Sigmoid colon (tissue), 7 donors: ENCODE data around the gene TRPV4. TPM values are rescaled to one million over a fixed set of nuclear protein-coding genes. Genes with fewer than 3 reads are reported as not detected.

ENCODE experiments used
- DNase-seq: peaks from one replicate; pipeline ENCODE4 v3.0.0-alpha.2; 2019
- H3K27ac ChIP-seq, 4 donors: fragments of 200-600 bp; sonication (generic); one replicate each; pipeline ENCODE4 v1.5.1; 2016 to 2019; ENCODE audit warnings: mild to moderate bottlenecking in 1 of 4
- H3K27me3 ChIP-seq, 3 donors: fragments of 200-600 bp; sonication (generic); one replicate each; pipeline ENCODE4 v1.5.1; 2019; ENCODE audit warnings: mild to moderate bottlenecking in 1 of 3
- H3K36me3 ChIP-seq, 4 donors: fragments of 200-600 bp; sonication (generic); one replicate each; pipeline ENCODE4 v1.5.1; 2016 to 2019
- H3K4me1 ChIP-seq, 4 donors: fragments of 200-600 bp; sonication (generic); one replicate each; pipeline ENCODE4 v1.5.1; 2017 to 2019
- H3K4me3 ChIP-seq, 4 donors: fragments of 200-600 bp; sonication (generic); one replicate each; pipeline ENCODE4 v1.5.1; 2017 to 2019; ENCODE audit warnings: mild to moderate bottlenecking in 2 of 4, moderate library complexity in 1 of 4
- H3K9me3 ChIP-seq, 4 donors: fragments of 200-600 bp in 3 of 4; sonication (generic) in 3 of 4; one replicate each; pipeline versions ENCODE4 v1.5.1 to v1.6.1; 2013 to 2019
- EP300 ChIP-seq, 4 donors: sonication (generic); formaldehyde crosslinking; IDR thresholded peaks; one replicate each; pipeline ENCODE4 v1.6.1; 2017; ENCODE audit warnings: antibody characterized with exemption in 4 of 4
- POLR2A ChIP-seq, 2 donors: fragments of 450-650 bp; IDR thresholded peaks; one replicate each; pipeline ENCODE4 v1.6.1; 2016; ENCODE audit warnings: antibody characterized with exemption in 2 of 2, mild to moderate bottlenecking in 2 of 2, moderate library complexity in 2 of 2
- POLR2AphosphoS5 ChIP-seq, 4 donors: sonication (generic); formaldehyde crosslinking; IDR thresholded peaks; one replicate each; pipeline ENCODE4 v1.6.1; 2017; ENCODE audit warnings: antibody characterized with exemption in 4 of 4
- WGBS, 2 donors: extraction: QIAGEN DNeasy Blood & Tissue Kit; methylation state at CpG; one replicate each; pipeline ENCODE4 v1.1.7; 2013; 5-methylcytosine and 5-hydroxymethylcytosine counted together
- intact Hi-C: fragments of 100-400 bp; cut with DNase I; formaldehyde crosslinking; loops from one replicate; pipeline ENCODE4 v1.15.1; 2023
- polyA plus RNA-seq, 3 donors: library from polyadenylated mRNA; stranded (reverse); fragments of 200-250 nt; gene quantifications; one replicate each; pipeline ENCODE4 v1.2.3, GENCODE V29; 2013
- total RNA-seq, 4 donors: library from RNA; depleted of rRNA; stranded (reverse); fragments of >200 nt; gene quantifications; one replicate each; pipeline ENCODE4 v1.1.0, GENCODE V29; 2016
- TF ChIP-seq, protein P1 (sequence below), 4 experiments: fragments of 450-650 bp in 3 of 4; fragments of 200-600 bp in 1 of 4; IDR thresholded peaks; one replicate each; pipeline ENCODE4 v1.5.1; 2016 to 2019; ENCODE audit warnings: antibody characterized with exemption in 4 of 4, mild to moderate bottlenecking in 3 of 4, moderate library complexity in 2 of 4
- donor health status: healthy with polysubstance abuse.
- donor health status: Bipolar disorder and iron deficiency.
- donor health status: healthy.

The TRPV4 gene
- total and polyA plus RNA-seq, 7 donors = 0.14 to 0.60 (median 0.39) TPM; not detected in 1

DNA sequence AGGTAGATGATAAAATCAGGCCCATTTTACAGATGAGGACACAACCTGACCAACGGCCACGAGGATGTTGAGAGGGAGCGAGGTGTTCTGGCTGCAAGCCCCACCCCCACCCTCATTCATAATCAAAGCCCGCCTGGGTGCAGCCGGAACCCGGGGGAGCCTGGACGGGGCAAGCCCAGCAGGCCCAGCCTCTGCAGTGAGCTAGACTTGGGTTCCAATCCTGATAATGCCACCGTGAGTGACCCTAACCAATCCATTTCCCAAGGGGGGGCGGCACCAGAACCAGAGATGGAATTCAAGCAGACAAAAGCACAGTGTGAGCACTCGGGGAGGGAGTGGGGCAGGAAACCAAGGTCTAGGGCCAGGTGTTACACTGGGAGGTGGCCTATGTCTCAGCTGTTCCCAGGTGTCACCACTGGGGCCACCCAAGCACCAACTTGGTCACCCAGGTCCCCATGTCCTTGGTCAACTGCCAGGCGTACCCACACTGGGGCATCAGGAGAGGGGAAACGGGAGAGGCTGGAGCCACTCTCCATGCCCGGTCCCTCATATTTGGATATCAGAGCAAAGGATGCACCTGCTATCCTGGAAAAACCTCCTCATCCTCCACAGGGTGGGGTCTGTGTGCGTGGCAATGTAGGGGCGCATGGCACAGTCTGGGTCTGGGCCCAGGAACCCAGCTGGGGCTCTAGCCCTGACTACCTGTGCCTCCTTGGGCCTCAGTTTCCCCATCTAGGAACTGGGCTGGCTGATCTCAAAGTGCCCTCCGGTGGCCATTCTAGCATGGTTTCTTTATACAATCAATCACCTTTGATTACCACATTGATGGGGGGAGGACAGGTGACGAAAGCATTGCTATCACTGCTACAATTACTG is 61.2 kb downstream of the TRPV4 start:
- Histone ChIP-seq H3K27ac (no peak overlapping the region), H3K9me3 (no peaks in the 10 kb centered on the region), H3K36me3 (no peaks in the 10 kb centered on the region), H3K27me3 (no peaks in the 10 kb centered on the region), H3K4me1 (peaks cover 0 to 18% (median 11%) of the 10 kb centered on the region in 4 donors), H3K4me3 (no peak overlapping the region)
- peak; percentile 56 for DNase-seq
- WGBS, 2 donors = 87 to 91% methylated on average over 17 of the region's 17 CpGs
- intact Hi-C loops = loop anchor here (5.0 kb wide), 1 partner anchor 60 kb away; the partner anchor contains the start of gene FAM222A
- TF ChIP-seq POLR2AphosphoS5 (IDR thresholded peaks at IDR 0.05) (no peak), EP300 (IDR thresholded peaks at IDR 0.05) (no peak), POLR2A (IDR thresholded peaks at IDR 0.05) (no peak)
- TF ChIP-seq, protein P1, sequence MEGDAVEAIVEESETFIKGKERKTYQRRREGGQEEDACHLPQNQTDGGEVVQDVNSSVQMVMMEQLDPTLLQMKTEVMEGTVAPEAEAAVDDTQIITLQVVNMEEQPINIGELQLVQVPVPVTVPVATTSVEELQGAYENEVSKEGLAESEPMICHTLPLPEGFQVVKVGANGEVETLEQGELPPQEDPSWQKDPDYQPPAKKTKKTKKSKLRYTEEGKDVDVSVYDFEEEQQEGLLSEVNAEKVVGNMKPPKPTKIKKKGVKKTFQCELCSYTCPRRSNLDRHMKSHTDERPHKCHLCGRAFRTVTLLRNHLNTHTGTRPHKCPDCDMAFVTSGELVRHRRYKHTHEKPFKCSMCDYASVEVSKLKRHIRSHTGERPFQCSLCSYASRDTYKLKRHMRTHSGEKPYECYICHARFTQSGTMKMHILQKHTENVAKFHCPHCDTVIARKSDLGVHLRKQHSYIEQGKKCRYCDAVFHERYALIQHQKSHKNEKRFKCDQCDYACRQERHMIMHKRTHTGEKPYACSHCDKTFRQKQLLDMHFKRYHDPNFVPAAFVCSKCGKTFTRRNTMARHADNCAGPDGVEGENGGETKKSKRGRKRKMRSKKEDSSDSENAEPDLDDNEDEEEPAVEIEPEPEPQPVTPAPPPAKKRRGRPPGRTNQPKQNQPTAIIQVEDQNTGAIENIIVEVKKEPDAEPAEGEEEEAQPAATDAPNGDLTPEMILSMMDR (IDR thresholded peaks at IDR 0.05) = no peak

DNA sequence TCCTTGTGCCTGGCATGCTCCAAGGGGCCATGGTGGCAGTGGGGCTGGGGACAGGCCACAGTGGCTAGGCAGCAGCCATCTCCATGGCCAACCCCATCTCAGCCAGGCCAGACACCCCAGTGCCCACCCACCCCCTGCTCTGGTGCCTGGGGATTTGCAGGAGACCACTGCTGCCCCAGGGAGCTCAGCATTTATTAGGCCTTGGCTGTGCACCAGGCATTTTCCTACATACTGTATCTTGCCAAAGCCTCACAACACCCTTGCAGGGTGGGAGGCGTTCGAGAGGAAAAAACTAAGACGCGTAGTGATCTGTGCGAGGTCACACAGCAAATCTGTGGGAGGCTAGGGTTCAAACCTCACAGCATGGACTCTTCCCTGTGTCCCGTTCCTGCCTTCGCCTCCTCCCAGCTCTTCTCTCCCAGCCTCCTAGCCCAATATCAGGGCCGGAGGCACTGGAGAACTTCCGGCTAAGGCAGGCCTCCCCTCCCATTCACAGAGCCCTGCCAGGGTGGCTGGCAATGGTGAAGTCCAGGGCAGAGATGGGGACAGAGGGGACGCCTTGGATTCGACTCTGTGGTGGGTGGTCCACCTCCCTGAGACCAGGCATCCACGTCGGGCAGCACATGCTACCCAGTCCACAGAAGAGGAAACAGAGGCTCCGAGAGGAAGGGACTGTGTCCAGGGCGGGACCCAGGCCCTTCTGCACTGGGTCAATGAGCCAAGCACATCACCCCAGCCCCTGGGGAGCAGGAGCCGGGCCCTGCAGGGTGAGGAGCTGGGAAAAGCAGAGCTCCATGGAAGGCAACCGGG is 62.1 kb downstream of the TRPV4 start:
- 91 to 94% methylated on average over 17 of the region's 17 CpGs for WGBS, 2 donors
- Histone ChIP-seq H3K4me3 (no peak overlapping the region), H3K4me1 (peaks cover 0 to 18% (median 11%) of the 10 kb centered on the region in 4 donors), H3K36me3 (no peaks in the 10 kb centered on the region), H3K9me3 (no peaks in the 10 kb centered on the region), H3K27me3 (no peaks in the 10 kb centered on the region), H3K27ac (no peak overlapping the region)
- intact Hi-C loops = loop anchor here (5.0 kb wide), 1 partner anchor 59 kb away; the partner anchor contains the start of gene FAM222A
- peak; percentile 57 for DNase-seq
- TF ChIP-seq POLR2A (IDR thresholded peaks at IDR 0.05) = no peak
- TF ChIP-seq EP300 (IDR thresholded peaks at IDR 0.05) = no peak
- TF ChIP-seq POLR2AphosphoS5 (IDR thresholded peaks at IDR 0.05) = no peak
- TF ChIP-seq, protein P1 (IDR thresholded peaks at IDR 0.05) = no peak

DNA sequence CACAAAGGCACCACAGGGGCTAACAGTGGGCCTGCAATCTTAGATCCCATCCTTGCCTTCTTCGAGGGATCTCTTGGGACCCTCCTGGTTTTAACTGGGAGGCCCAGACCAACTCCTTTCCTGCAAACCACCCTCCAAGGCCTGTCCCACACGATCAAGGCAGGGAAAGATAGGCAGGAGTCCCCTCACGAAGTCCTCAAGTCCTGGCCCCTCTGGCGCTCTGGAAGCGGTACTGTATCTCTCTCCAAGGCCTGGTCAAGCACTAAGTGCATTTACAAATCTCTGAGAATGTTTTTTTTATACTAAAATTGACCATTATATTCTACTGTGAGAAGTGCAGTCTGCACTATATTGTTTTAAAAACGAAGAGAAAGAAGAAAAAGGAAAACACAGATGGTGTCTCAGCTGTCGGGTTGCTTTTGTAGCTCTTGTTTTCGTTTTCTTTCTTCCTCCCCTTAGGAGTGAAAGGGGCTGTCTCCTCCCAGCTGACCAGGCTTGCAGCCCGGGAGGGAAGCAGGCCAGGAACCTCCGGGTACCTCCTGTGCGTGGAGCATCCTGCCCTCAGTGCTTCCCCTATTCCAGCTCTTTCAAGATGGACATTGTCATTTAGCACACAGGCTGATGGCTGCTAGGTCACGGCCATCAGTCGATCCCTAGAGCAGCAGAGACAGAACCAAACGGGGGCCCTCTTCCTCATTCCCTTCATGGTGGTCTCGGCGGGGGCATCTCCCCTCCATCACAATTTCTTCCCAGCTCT is 62.9 kb downstream of the TRPV4 start:
- WGBS, 2 donors = 79 to 83% methylated on average over 16 of the region's 16 CpGs
- Histone ChIP-seq H3K4me3 (no peak overlapping the region), H3K27ac (no peak overlapping the region), H3K36me3 (no peaks in the 10 kb centered on the region), H3K4me1 (peaks cover 0 to 18% (median 11%) of the 10 kb centered on the region in 4 donors), H3K27me3 (no peaks in the 10 kb centered on the region), H3K9me3 (no peaks in the 10 kb centered on the region)
- DNase-seq = peak; percentile 56
- intact Hi-C loops = loop anchor here (5.0 kb wide), 1 partner anchor 58 kb away; the partner anchor contains the start of gene FAM222A
- TF ChIP-seq, protein P1 (IDR thresholded peaks at IDR 0.05) = no peak
- no peak for TF ChIP-seq EP300 (IDR thresholded peaks at IDR 0.05)
- TF ChIP-seq POLR2A (IDR thresholded peaks at IDR 0.05) = no peak
- no peak for TF ChIP-seq POLR2AphosphoS5 (IDR thresholded peaks at IDR 0.05)

DNA sequence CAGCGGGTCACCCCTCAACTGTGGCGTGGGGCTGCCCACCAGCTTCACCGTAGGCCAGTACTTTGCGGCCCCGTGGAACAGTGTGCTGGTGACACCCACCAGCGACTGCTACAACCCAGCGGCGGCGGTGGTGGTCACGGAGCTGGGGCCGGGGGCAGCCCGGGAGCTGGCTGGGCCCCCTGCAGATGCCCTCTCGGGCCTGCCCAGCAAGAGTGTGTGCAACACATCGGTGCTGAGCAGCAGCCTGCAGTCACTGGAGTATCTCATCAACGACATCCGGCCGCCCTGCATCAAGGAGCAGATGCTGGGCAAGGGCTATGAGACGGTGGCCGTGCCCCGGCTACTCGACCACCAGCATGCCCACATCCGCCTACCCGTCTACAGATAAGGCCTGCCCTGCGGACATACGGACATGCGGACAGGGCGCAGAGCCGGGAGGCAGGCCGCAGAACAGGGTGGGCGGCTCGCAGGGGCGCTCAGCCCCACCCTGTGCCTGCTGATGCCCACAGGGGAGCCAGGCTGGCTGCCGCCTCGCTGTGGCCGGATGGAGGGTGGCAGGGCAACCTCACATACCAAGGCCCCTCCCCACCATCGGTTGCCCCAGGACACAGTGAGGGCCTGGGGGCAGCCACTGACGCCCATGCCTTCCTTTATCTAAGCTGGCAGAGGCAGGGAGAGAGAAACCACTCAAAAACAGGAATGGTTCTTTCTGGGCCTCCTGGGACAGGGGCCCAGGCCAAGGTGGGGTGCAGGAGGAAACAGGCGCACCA is 64.1 kb downstream of the TRPV4 start:
- H3K4me1 ChIP-seq = peaks cover 0 to 18% (median 11%) of the 10 kb centered on the region in 4 donors
- no peaks in the 10 kb centered on the region for H3K36me3 ChIP-seq
- no peak overlapping the region for H3K4me3 ChIP-seq
- H3K27me3 ChIP-seq = no peaks in the 10 kb centered on the region
- TF ChIP-seq EP300 (IDR thresholded peaks at IDR 0.05) = no peak
- no peak for TF ChIP-seq POLR2A (IDR thresholded peaks at IDR 0.05)
- TF ChIP-seq, protein P1 (IDR thresholded peaks at IDR 0.05) = no peak
- no peak for TF ChIP-seq POLR2AphosphoS5 (IDR thresholded peaks at IDR 0.05)
- H3K9me3 ChIP-seq = no peaks in the 10 kb centered on the region
- H3K27ac ChIP-seq = no peak overlapping the region
- 96% methylated on average over 38 of the region's 38 CpGs for WGBS, 2 donors
- DNase-seq = peak; percentile 59
- intact Hi-C loops = no loop called here
